NT2/D1 (cell line): Measurements from ENCODE around the gene DOCK10.

Experiments
- DNase-seq: peaks from one replicate; pipeline ENCODE4 v3.0.0-alpha.2; 2011; ENCODE audit warnings: low read depth, low spot score
- H3K27me3 ChIP-seq: 2 replicates; pipeline ENCODE4 v1.6.0; 2011; ENCODE audit warnings: mild to moderate bottlenecking; ENCODE audit not compliant: insufficient read length, insufficient read depth
- H3K36me3 ChIP-seq: 2 replicates; pipeline ENCODE4 v1.6.1; 2011; ENCODE audit warnings: mild to moderate bottlenecking, low read length, mixed read lengths; ENCODE audit not compliant: insufficient read depth, insufficient read length
- H3K4me1 ChIP-seq: 2 replicates; pipeline ENCODE4 v1.5.1; 2011; ENCODE audit not compliant: insufficient read depth, insufficient read length
- H3K4me3 ChIP-seq: 2 replicates; pipeline ENCODE4 v1.5.1; 2011; ENCODE audit warnings: low read depth; ENCODE audit not compliant: insufficient read length
- H3K9ac ChIP-seq: 2 replicates; pipeline ENCODE4 v1.6.0; 2011; ENCODE audit warnings: low read depth; ENCODE audit not compliant: insufficient read length
- H3K9me3 ChIP-seq: 2 replicates; pipeline ENCODE4 v1.5.1; 2011; ENCODE audit warnings: mild to moderate bottlenecking, low read length; ENCODE audit not compliant: insufficient read depth
- SUZ12 ChIP-seq: IDR thresholded peaks from 2 replicates; pipeline ENCODE4 v1.6.1; 2011; ENCODE audit not compliant: insufficient read length, insufficient read depth; ENCODE audit errors: extremely low read depth
- YY1 ChIP-seq: IDR thresholded peaks from 2 replicates; pipeline ENCODE4 v1.6.1; 2011; ENCODE audit not compliant: insufficient read length, insufficient read depth
- ZNF274 ChIP-seq: IDR thresholded peaks from 2 replicates; pipeline ENCODE4 v1.6.1; 2011; ENCODE audit warnings: mild to moderate bottlenecking, low read depth, low read length

DOCK10 gene

GRCh38 chr2:224968051-224968450 lies 74.2 kb downstream of the DOCK10 start:
- no peak overlapping the region for H3K4me3 ChIP-seq
- TF ChIP-seq SUZ12 (no peak), YY1 (no peak), ZNF274 (no peak)
- H3K9ac ChIP-seq: no peak overlapping the region
- H3K36me3 ChIP-seq: no peaks in the 10 kb centered on the region
- no peak for DNase-seq
- no peaks in the 10 kb centered on the region for H3K9me3 ChIP-seq
- no peaks in the 10 kb centered on the region for H3K27me3 ChIP-seq
- H3K4me1 ChIP-seq: no peaks in the 10 kb centered on the region

- no peak overlapping the region for H3K4me3 ChIP-seq
- DNase-seq: no peak
- no peaks in the 10 kb centered on the region for H3K9me3 ChIP-seq
- H3K9ac ChIP-seq: no peak overlapping the region
- no peaks in the 10 kb centered on the region for H3K4me1 ChIP-seq
- H3K27me3 ChIP-seq: no peaks in the 10 kb centered on the region
- no peaks in the 10 kb centered on the region for H3K36me3 ChIP-seq
- TF ChIP-seq YY1 (no peak), ZNF274 (no peak), SUZ12 (no peak)
Observed at GRCh38 chr2:224966613-224967012, 75.7 kb downstream of the DOCK10 start.

- Histone ChIP-seq H3K4me1 (no peaks in the 10 kb centered on the region), H3K9me3 (no peaks in the 10 kb centered on the region), H3K27me3 (no peaks in the 10 kb centered on the region), H3K9ac (no peak overlapping the region), H3K36me3 (no peaks in the 10 kb centered on the region), H3K4me3 (no peak overlapping the region)
- DNase-seq: no peak
- TF ChIP-seq ZNF274 (no peak), SUZ12 (no peak), YY1 (no peak)
Observed at GRCh38 chr2:224959556-224959955, 82.7 kb downstream of the DOCK10 start.

- no peaks in the 10 kb centered on the region for H3K36me3 ChIP-seq
- H3K4me1 ChIP-seq: no peaks in the 10 kb centered on the region
- H3K4me3 ChIP-seq: no peak overlapping the region
- no peaks in the 10 kb centered on the region for H3K27me3 ChIP-seq
- TF ChIP-seq ZNF274 (no peak), YY1 (no peak), SUZ12 (no peak)
- no peak overlapping the region for H3K9ac ChIP-seq
- DNase-seq: no peak
- no peaks in the 10 kb centered on the region for H3K9me3 ChIP-seq
Observed at GRCh38 chr2:224958873-224959272, 83.4 kb downstream of the DOCK10 start.

- Histone ChIP-seq H3K27me3 (no peaks in the 10 kb centered on the region), H3K9me3 (no peaks in the 10 kb centered on the region), H3K9ac (no peak overlapping the region), H3K36me3 (no peaks in the 10 kb centered on the region), H3K4me3 (no peak overlapping the region), H3K4me1 (no peaks in the 10 kb centered on the region)
- no peak for DNase-seq
- TF ChIP-seq YY1: no peak
- TF ChIP-seq SUZ12: no peak
- TF ChIP-seq ZNF274: no peak
Observed at GRCh38 chr2:224958462-224958857, 83.8 kb downstream of the DOCK10 start.

- no peak for DNase-seq
- Histone ChIP-seq H3K9me3 (no peaks in the 10 kb centered on the region), H3K4me1 (no peaks in the 10 kb centered on the region), H3K9ac (no peak overlapping the region), H3K27me3 (no peaks in the 10 kb centered on the region), H3K36me3 (no peaks in the 10 kb centered on the region), H3K4me3 (no peak overlapping the region)
- TF ChIP-seq SUZ12: no peak
- no peak for TF ChIP-seq YY1
Observed at GRCh38 chr2:224957540-224958461, 84.5 kb downstream of the DOCK10 start.

GRCh38 chr2:224956706-224957105 lies 85.6 kb downstream of the DOCK10 start:
- Histone ChIP-seq H3K36me3 (no peaks in the 10 kb centered on the region), H3K9ac (no peak overlapping the region), H3K4me3 (no peak overlapping the region), H3K9me3 (no peaks in the 10 kb centered on the region), H3K4me1 (no peaks in the 10 kb centered on the region), H3K27me3 (no peaks in the 10 kb centered on the region)
- no peak for DNase-seq
- TF ChIP-seq ZNF274 (no peak), SUZ12 (no peak), YY1 (no peak)
